HG02870 (cell line): ENCODE data around the gene THSD4.
"Not testable (repeated sequence)": the region's sequence is repeated elsewhere in the genome, so short reads cannot be mapped to it uniquely, and the experiment has no call there.

Experiments
- ATAC-seq: cut with Tn5 transposase; IDR thresholded peaks from one replicate; pipeline ENCODE4 v1.9.1; 2021; ENCODE audit warnings: mild to moderate bottlenecking, moderate library complexity; ENCODE audit not compliant: unreplicated experiment

The THSD4 gene

DNA sequence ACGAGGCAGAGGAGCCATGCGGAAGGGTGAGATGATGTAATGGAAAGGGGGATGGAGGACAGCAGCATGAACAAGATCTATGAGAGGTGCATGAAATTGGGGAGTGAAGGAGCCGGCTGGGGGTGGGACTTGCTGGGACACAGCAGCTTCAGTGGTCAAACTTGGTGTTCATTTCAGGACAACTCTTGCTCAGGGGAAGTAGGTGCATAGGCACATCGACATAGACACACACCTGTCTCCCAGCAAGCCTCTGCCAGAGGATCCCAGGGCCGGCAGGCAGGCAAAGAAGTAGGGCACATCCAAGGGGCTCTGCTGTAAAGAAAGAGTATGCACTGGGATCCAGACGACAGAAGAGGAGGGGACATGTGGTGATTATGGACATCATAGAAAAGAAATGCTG, 582.0 kb downstream of the THSD4 start:
- ATAC-seq = no peak

DNA sequence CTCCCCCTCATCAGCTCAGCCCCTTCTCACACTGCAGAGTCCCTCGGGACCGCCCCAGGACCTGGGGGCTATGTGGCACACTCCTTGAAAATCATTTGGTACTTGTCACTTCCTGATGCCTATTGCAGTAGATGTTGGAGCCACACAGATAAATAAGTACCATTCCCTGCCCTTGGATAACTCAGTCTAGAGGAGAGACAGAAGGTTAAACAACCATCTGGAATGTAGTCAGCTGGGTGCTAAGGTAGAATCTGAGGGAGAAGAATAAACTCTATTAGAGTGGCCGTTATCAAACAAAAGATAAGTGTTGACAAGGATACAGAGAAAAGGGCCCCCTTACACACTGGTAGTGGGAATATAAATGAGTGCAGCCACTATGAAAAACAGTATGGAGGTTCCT, 582.8 kb downstream of the THSD4 start:
- no peak for ATAC-seq

GRCh38 chr15:71698742-71699141, 583.5 kb downstream of the THSD4 start:
- no peak for ATAC-seq

GRCh38 chr15:71699977-71700376, 584.7 kb downstream of the THSD4 start:
- ATAC-seq = no peak

GRCh38 chr15:71701808-71702207, 586.5 kb downstream of the THSD4 start:
- no peak for ATAC-seq

DNA sequence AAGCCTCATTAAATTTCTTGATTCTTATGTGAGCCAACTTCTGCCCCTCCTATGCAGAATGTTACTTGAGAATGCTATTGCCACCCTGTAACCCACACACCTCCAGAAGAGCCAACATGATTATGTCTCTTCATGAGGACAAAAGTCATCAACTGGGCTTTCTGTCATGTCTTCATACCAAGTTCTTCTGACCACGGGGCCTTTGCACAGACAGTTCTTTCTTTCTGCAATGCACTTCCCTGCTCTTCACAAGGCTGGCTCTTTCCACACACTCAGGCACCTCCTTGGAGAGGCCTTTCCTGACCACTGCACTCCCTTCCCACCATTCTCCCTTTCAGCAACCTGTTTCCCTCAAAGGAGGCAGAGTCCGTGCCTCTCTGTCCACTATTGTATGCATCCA, 587.2 kb downstream of the THSD4 start:
- ATAC-seq = no peak

DNA sequence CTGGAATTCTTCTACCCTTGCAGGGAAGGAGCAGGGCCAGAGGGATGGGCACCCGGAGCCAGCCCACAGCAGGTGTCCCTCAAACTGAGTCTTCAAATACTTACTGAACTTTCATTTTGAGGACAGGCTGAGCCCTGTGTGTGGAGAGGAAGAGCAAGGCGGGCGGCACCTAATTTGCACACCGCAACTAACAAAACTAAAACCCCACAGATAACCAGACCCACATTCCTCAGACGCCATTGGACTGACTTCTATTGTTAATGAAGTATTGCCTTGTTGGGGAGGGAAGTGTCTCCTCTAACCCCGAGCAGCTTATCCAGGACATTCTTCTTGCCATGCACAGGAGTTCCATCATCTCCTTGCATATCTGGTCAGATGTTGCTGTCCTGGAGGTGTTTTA, 589.9 kb downstream of the THSD4 start:
- ATAC-seq = no peak

DNA sequence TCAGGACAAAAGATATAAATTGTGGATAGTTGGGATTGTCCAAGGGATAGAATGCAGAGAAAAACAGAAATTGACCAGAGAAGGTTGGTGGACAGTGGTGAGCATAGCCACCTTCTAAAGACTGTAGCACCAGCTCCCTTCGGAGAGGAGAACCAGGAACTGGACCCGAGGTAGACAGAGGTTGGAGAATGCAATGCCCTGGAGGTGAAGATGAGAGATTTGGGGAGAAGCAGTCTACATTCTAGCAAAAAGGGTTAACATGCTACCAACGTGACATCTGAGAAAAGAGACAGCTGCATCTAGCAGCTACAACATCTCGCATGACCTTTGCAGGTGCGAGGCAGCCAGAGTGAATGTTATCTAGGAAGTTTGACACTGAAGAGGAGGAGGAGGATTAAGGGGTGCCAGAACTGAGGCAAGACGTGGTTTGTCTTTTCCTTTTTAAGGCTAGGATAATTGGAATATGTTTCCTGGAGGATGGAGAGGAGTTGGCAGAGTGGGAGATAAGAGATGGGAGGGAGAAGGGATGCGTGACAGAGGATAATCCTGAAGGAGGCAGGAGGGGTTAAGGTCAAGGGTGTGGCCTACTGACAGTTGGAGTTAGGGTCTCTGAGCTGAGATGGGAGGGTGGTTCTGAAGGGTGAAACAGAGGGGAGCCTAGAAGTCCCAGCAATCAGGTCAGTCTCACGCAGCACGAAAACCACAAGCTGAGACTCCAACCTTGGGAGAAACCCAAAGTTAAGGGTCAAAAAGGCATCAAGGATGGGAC, 591.4 kb downstream of the THSD4 start:
- ATAC-seq = no peak

GRCh38 chr15:71707230-71708050, 592.2 kb downstream of the THSD4 start:
- ATAC-seq = no peak

GRCh38 chr15:71708051-71708429, 592.8 kb downstream of the THSD4 start:
- no peak for ATAC-seq

DNA sequence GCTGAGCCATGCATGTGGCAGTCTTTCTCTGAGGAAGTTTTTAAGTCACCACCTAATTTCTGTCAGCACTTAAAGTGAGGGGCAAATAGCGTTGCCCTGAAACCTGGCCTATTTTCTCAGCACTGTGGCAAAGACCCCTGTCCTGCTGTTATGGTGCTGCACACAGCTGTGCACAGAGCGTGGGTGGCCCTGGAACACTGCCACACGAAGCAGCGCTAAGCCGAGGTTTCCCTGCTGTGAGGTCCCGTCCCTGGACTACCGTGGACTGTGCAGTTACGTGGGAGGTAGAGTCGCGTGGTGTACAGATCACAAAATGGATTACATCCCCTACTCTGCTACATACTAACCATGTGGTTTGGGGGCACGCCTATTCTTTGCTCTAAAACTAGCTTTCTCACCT, 593.5 kb downstream of the THSD4 start:
- no peak for ATAC-seq

- ATAC-seq = no peak
Measured at GRCh38 chr15:71709808-71710418, 594.6 kb downstream of the THSD4 start.

GRCh38 chr15:71712182-71712581, 596.9 kb downstream of the THSD4 start:
- ATAC-seq = no peak

- no peak for ATAC-seq
Measured at GRCh38 chr15:71713191-71713809, 598.0 kb downstream of the THSD4 start.

- no peak for ATAC-seq
Measured at GRCh38 chr15:71715914-71716313, 600.6 kb downstream of the THSD4 start.

- no peak for ATAC-seq
Measured at GRCh38 chr15:71716990-71717389, 601.7 kb downstream of the THSD4 start.

- ATAC-seq = no peak
Measured at GRCh38 chr15:71718116-71718910, 603.0 kb downstream of the THSD4 start.

DNA sequence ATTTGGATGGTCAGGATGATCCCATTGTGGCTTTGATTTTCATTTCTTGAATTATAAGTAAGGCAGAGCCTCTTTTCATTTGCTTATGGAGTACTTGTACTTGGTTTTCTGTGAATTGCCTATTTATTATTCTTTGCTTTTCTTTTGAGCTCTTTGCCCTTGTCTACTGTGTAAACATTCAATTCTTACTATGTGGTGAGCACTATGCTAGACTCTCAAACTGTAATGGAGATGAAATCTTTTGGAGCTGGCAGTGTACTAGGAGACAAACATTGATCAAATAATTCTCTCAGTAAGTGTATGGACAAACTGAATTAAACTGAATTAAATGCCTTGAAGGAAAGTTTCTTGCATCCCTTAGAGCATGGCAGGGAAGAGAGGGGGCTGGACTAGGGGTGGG, 608.1 kb downstream of the THSD4 start:
- ATAC-seq = no peak

GRCh38 chr15:71725207-71725955, 610.1 kb downstream of the THSD4 start:
- not testable (repeated sequence) for ATAC-seq

DNA sequence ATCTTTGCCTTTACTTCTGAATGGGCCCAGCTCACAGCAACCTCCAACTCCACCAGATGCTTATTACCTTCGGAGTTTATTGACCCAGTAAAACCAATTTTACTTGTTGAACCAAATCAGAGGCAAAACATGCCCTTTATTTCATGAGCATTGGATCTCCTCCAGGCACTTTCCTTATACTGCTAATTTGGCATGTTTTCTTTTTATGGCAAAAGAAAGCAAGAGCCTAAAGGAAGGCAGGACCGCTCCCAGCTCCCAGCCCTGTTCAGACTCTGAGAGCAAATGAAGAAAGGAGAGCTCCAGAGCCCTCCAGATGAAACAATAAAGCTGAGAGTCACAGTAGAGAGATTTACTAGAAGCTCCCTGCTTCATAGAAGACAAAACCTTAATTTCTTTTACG, 613.6 kb downstream of the THSD4 start:
- ATAC-seq = no peak
